Stimulated activated CD4-positive, alpha-beta T cell treated with anti-CD3 and anti-CD28 coated beads, Interleukin-4, amount 100 ng/mL, for 4 hours (primary cell): ENCODE results near the gene COPB2.

Experiments
- DNase-seq, 2 experiments: peaks; one replicate each; pipeline ENCODE4 v3.0.0-alpha.2; 2020

COPB2 gene

DNA sequence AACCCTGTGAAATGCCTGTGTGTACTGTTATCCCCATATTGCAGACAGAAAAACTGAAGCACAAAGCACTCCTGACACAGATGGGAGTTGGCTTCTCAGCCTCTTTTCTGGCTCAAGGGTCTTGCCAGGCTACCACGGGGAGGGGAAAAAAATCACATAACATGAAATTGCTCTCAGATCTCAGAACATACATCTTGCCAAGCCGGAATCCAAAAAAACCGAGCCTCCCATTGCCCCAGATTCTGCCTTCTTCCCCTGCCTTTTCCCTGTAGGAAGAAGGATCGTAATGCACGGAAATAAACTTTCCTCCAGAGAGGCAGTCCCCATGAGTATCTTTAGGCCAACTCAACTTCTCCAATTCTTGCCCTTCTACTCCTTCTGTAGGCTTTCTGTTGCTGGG, 62.2 kb downstream of the COPB2 start:
- DNase-seq = no peak

DNA sequence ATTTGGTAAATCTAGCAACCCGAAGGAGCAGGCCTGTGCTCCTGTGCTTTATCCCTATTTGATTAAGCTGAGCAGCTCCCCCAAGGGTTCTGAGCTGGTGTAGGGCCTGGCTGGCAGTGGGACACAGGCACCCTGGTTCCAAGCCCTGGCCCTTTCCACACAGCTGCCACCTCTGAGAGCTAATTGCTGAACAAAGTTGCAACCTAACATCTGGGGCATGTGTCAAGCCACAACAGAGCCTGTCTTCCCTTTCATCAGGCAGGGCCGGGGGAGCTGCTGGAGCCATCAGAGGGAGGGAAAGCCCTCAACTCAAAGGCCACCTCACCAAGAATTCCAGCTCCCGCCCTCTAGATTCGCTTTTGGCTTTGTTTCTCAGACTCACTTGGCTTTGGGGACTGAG, 62.7 kb downstream of the COPB2 start:
- DNase-seq = no peak

DNA sequence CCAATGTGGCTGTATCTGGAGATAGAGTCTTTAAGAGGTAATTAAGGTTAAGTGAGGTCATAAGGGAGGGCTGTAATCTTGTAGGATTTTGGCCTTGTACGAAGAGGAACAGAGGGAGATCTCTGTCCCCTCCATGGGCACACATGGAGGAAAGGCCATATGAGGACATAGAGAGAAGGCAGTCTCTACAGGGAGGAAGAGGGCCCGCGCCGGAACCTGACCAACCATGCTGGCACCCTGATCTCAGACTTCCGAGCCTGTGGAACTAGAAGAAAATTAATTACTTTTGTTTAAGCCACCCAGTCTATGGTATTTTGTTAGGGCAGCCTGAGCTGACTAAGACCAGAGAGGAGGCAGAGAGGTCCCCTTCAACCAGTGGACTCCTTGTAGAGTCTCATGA, 63.3 kb downstream of the COPB2 start:
- no peak for DNase-seq

DNA sequence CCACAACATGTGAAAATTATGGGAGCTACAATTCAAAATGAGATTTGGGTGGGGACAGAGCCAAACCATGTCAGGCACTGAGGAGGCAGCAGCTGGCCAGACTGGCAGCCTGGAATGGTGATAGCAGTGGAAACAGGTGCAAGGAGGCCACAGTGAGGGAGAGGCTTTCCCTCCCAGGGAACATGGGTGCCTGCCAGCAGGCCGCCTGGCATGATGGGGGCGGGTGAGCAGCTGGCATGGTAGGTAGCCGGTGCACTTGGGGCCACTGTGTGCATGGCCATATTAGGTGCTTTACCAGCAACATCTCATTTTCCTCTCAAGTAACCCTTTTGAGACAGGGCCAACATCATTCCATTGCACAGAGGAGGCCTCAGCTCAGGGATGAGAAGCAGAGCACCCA, 63.9 kb downstream of the COPB2 start:
- DNase-seq = no peak

DNA sequence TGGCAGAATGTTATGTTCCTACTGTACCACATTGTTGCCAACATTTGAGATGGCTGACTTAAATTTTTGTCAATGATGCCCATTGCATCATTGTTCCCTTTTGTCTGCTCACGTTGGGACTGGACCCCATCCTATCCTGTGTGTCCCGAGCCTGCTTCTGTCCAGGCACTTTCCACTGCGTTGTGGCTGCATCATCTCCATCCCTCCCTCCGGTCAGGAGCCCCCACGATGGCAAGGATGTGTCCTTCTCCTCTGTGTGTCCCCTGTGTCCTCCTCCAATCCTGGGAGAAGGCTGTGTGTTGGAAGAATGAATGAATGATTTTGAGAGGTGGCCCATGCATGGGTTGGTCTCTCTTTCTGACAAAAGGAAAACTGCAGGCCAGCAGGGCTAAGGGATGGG, 65.0 kb downstream of the COPB2 start:
- no peak for DNase-seq

DNA sequence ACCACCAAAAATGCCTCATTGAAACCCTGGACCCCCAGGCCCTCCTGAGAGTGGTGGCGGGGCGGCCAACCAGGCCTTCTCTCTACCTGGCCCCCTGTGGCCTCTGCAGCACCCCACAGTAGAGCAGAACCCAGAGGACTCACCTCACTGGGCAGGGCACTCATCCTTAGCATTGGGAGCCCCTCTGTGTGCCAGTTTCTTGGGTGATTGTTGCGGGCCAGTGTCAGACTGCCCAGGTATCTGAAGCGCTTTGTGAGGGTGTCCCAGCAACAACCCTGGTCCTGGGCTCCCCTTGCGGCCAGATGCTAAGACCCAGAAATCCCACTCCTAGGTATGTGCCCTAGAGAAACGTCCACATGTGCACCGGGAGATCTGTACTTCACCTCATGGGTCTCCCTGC, 66.3 kb downstream of the COPB2 start:
- DNase-seq = no peak

DNA sequence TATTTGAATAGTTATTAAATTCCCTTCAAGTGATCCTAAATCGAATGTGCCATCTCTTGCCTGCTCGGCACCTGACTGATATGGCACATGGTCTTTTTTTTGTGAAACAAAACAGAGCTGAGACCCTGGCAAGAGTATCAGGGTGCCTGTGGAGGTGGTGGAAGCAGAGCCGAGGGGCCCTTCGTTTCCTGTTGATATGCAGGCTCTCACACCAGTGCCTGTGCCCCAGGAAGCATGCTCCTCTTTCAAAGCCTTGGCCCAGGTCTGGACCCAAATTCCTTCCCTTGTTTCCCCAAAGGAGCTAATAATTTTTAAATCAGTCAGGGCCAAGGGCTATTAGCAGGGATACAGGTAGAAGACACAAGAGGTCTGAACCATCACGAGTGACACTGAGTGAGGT, 67.1 kb downstream of the COPB2 start:
- DNase-seq = no peak

DNA sequence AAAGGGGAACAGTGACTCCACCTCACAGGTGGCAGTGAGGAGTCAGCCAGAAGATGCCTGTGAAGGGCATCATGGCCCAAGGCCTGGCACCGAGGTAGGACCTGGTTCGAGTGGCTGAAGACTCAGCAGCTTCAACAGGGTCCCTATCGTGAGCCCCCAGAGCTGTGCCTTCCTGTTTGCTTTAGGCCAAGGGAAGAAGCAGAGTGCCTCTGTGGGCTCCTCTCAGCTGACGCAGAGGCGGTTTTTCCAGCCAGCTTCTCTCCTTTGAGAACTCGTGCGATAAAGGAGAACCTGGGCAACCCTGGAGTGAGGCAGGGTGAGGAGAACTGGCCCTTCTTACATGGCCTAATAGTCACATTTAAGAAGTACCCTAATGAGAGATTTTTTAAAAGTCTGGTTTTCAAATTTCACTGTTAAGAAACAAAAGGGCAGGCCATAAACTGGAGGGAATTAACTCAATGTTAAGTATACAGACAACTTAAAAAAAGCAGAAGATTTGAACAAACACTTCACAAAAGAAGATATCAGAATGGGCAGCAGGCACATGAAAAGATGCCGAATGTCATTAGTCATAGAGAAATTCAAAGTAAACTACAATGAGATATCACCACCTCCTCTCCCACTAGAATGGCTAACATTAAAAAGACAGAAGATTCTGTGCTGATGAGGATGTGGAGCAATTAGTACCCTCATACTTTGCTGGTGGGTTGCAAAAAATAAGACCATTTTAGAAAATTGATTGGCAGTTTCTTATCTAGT, 68.7 kb downstream of the COPB2 start:
- no peak for DNase-seq

DNA sequence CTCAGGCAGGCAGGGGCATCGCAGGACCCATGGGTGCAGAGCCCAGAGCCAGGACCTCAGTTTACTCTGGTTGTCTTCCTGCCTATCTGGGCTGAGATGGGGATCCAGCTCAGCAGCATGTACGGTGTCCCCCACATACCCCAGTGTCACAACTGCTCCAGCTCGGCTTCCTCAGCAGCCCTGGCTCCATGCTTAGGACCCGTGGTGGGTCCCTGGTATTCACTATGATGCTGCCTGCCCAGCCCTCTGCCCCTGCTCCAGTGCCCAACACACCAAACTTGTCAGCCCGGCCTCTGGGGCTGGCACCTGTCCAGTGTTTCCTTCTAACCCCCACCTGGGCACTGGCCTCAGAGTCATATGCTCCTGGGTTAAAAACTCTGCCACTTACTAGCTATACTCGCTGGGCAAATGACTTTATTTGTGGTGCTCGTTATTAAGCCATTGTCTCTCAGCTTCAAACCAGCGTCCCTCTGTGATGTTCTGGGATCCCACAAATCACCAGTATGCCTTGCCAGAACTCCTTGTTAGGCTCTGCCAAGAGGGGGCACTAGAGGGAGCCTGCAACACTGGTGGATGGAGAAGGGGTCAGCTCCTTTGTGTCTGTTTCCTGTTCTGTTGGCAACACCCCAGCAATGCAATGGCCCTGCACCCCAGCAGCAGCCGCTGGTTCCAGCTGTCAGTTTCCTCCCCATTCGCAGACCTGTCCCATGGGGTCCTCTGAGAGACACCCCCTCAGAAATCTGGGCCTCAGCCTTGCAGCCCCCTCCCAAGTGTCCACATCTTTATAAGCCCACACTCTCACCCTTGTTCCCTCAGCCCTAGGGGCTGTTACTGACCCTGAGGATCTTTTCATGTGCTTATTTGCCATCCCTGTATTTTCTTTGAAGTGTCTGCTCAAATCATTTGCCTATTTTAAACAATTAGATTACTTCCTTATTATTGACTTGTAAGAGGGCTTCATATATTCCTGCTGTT, 69.7 kb downstream of the COPB2 start:
- no peak for DNase-seq

DNA sequence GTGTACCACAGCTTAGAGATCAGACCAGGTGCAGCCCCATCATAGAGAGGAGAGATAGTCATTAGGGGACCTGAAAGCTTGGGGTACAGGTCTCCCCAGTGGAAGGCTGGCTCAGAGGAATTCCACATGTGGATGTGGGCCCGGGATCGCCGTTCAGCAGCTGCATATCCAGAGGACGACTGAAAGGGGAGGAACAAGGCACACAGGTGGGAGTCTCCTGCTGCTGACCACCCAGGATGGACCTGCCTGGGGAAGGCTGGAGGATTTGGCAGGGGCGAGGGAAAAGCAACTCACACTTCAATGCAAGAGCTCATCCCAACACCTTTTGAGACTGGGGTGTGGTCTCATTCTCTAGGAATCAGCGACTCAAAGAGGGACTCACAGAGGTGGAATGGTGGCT, 70.6 kb downstream of the COPB2 start:
- no peak for DNase-seq

DNA sequence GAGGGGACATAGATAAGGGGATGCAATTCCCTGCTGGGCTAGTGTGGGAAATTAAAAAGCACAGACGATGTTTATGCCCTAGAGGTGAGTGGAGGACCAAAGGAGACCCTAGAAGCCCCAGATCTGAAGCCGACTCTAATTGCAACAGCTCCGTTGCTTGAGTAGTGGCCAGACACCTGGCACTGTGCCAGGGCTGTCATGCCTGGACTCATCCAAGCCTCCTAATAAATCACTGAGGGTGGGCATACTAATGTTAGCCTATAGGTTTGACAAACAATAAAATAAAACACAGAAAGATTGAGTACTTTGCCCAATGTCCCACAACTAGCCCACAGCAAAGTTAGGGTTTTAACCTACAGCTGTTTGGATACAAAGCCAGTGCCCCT, 71.0 kb downstream of the COPB2 start:
- DNase-seq = no peak

DNA sequence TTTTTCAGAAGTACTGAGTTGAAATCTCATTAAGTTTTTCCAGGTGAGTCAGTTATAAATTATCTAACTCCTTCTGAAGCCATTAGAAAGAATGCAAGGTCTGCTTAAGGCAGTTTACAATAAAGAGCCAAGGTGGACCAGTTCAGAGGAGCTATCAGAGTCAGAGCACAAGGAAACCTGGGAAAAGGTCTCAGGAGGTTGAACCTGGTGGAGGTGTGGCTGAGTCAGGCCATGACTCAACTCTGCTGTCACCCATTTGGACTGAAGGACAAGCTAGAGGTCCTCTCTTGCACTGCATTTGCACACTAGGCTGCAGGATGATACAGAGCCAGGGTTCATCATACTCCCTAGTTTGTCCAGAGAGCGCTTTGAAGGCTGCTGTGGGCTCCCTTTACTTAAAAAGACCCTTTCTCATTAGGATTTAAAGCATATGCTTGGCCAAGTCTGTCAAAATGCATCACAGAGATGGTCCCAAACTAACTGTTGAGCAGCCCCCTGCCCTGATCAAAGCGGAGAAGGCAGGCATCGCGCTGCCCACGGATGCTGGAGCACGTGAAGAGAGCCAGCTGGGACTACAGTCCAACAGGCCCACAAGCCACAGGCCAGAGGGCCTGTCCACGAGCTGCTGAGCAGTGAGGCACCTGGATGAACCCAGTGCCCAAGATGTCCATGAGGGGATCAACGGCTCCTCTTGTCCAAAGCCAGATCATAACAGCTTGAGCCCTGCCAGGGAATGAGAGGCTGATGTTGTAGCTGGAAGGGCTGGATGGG, 71.6 kb downstream of the COPB2 start:
- no peak for DNase-seq

DNA sequence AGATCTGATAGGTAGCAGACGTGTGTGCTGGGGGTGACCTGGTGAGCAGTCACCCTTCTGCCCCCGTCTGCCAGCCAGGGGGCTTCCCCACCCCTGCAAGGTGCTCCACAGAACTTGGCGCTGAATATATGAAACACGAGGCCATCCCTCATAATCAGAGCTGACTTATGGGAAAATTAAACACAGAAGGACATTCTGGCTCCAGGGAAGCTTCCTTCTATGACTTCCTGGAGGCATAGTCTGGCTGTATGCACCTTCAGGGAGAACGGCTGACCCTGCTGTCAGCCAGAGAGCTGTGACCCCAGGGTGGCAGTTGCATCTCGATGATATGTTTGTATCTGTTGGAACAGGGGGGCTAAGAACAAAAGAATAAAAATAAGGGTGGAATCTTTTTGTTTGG, 72.2 kb downstream of the COPB2 start:
- DNase-seq = no peak

DNA sequence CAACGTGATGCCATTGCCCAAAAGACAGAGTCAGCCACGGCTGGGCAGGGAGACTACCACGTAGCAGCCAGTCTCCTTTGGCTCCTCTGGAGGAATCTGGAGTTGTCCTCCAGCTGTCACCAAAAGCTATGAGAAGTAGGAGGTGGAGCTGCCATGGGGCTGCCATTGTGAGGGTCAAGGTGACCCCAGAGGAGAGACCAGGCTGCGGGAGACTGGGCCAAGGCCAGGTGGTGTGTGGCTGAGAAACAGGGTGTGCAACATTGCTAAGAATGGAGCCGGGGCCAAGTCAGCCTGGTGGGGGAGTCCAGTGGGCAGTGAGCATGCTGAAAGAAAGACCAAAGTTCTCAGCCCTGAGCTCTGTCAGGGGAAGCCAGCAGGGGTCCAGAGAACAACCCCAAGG, 75.5 kb downstream of the COPB2 start:
- DNase-seq = no peak

DNA sequence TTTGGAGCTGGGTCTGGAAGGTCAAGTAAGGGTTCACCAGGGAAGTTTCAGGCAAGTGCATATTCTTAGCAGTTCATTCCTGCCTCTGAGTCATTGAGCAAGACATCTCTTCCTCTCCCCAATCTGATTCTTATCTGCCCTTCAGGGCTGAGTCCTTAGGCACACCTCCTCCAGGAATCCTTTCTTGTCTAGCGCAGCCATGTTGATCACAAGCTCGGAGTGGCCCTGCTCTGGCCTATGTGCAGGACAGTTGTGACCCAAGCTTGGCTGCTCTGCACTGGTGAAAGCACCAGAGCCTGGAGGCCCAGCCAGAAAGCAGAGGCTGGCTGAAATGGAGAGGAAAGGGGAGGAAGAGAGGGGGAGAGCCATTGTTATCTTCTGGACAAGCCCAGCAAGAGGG, 76.5 kb downstream of the COPB2 start:
- DNase-seq = no peak

DNA sequence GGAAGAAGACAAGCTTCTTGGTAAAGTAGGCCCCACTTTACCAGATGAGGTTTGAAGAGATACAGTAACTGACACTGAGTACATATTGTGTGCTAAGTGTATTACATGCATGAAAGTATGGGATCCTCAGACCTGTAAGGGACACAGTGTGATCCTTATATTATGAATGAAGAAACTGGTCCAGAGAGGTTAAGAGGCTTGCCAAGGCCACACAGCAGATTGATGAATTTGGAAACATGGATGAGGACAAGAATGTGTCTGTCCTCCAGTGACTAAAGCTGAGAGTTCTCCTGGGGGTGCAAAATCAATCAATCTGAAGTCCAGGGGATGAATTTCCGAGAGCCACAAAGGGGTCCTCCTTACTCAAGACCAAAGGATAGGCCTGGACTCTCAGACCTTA, 77.0 kb downstream of the COPB2 start:
- no peak for DNase-seq

DNA sequence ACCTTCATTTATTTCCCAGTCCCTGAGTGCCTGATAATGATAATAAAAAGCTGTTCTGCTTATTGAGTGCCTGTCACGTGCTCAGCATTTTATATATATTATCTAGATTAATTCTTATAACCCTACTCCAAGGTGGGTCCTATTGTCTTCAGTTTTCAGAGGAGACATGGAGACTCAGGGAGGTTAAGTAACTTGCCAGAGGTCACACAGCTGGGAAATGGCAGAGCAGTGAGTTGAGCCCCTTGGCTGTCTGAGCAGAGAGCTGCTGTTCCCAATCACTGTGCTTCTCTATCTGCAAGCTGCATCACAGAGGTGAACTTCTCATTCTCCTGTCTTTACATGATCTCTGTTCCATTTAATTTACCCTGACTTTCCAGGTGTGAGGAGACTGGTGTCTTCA, 77.9 kb downstream of the COPB2 start:
- no peak for DNase-seq

DNA sequence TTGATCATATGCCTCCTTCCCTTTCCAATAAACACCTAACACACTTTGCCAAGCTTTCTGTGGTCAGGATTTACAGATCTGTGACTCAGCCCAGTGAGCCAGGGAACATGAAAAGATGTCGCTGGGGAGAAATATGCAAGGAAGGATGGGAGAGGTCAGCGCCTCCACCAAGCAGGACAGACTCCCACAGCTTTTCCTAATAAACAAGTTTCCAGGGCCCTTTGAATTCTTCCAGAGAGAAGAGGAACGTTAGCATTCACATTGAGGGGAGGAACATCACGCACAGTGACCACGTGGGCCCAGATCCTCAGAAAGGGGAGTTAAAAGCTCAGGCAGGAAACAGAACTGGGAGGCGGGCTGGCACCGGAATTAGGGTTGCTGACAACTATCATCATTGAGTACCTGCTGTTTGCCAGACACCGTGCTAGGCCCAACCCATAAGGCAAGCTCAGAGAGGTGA, 78.9 kb downstream of the COPB2 start:
- DNase-seq = no peak

DNA sequence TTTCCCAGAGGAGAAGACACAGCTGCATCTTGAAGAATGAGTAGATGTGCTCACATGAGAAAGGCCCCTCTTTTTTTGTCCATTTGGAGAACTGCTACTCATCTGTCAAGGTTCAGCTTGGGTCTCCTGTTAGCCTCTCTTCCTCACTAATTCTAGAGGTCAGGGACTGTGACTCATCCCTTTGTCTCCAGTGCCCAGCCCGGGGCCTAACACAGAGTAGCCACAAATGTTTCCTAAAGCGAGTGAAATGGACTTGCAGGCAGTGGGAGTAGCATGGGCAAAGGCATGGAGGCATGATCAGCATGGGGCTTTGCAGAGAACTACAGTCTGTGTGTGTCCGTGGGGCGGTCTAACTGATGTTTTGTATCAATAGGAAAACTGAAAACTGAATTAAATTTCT, 79.6 kb downstream of the COPB2 start:
- DNase-seq = no peak

DNA sequence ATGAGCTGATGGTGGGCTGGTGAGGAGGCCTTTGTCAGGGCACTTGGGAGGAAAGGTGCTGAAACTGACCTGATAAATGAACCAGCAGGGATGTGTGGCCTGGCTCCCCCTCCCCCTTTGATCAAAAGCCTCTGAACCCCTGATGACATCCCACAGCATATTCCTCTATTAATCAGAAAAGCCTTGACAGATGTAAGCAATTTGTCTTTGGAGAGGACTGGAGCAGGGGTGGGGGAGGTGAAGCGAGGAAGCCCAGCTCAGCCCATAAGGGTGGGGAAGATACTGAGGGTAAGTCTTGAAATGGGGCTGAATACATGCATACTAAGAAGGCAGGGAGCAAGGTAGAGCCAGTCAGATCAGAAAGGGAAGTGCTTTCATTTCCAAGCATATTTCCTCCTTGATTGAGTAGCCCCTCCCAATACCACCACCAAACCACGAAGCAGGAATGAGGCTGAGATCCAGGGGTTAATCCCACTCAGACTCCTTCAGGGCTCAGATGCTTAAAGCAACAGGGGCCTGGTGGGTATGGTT, 80.3 kb downstream of the COPB2 start:
- no peak for DNase-seq

DNA sequence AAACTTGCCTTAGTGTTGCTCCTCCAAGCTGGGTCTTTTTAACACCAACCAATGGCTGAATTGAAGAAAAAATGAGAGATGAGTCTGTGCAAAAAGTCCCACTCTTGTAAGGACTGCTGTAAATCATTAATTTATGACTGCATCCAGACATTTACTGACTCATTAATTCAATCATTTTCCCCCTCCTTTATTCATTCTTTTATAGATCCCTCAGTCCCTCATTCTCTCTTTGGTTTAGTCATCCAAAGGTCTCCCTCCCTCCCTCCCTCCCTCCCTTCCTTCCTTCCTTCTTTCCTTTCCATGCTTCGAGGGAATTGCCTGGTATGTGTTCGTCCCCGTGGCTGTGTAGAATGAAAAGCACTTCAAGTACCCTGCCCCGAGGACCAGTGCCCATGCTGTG, 80.9 kb downstream of the COPB2 start:
- no peak for DNase-seq

DNA sequence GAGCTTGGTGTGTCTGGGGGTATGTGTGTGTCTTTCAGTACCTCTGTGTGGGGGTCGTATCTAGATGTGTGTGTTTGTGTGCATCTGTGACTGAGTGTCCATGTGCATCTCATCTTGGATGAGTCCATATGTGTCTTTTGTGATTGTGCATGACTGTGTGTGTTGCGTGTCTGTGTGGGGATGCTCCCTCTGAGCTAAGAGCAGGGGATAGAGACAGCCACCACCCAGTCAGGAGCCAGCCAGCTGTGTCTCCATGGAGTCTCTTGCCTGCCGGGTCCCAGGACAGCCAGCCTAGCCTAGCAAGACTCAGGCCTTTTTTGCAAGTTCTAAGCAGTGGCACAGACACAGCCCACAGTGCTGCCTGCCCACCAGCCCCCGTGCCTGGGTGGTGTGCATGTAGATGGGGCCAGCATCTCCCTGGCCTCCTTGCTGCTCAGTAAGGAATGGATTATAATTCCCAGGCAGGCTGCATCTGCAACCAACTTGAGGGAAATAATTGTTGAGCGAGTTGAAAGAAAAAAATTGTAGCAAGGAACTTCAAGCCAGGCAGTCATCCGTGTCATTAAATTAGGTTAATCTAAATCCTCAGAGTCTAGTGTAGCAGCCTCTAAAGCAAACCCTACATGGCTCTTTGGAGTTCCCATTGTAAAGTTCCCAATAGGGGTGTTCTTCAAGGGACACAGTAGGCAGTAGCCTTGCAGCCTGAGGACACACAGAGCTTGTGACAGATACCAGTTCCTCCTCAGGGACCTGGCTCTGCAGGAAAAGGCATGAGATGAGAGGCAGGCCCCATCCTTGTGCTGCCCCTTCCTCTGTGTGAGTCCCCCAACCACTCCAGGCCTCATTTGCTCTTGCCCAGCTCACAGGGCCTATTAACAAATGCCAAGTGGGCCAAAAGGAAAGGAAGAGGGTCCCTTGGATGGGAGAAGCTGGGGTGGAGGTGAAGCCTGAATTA, 81.6 kb downstream of the COPB2 start:
- DNase-seq = no peak
